ENCODE measurements around the gene STPG2.
A peak's percentile ranks its signal among the peaks of the same experiment; 100 is the strongest.

STPG2 gene

GRCh38 chr4:98098764-98099163, 44.5 kb downstream of the STPG2 start:
- no peak for DNase-seq (ENCODE audit: low read depth)
- no peak overlapping the region for H3K4me3 ChIP-seq (ENCODE audit: low read depth, low read length)
- TF ChIP-seq CTCF (IDR thresholded peaks at IDR 0.05; ENCODE audit: control insufficient read depth, extremely low read depth, insufficient read depth) = no peak

GRCh38 chr4:98094118-98094517, 49.2 kb downstream of the STPG2 start:
- no peak for TF ChIP-seq CTCF (IDR thresholded peaks at IDR 0.05; ENCODE audit: control insufficient read depth, extremely low read depth, insufficient read depth)
- DNase-seq (ENCODE audit: low read depth) = no peak
- no peak overlapping the region for H3K4me3 ChIP-seq (ENCODE audit: low read depth, low read length)

- DNase-seq (ENCODE audit: low read depth) = no peak
- TF ChIP-seq CTCF (IDR thresholded peaks at IDR 0.05; ENCODE audit: control insufficient read depth, extremely low read depth, insufficient read depth) = no peak
- no peak overlapping the region for H3K4me3 ChIP-seq (ENCODE audit: low read depth, low read length)
Measured at GRCh38 chr4:98093662-98094061, 49.6 kb downstream of the STPG2 start.

- no peak overlapping the region for H3K4me3 ChIP-seq (ENCODE audit: low read depth, low read length)
- TF ChIP-seq CTCF (IDR thresholded peaks at IDR 0.05; ENCODE audit: control insufficient read depth, extremely low read depth, insufficient read depth) = peak; percentile 47
- DNase-seq (ENCODE audit: low read depth) = peak; percentile 3
Measured at GRCh38 chr4:98092833-98093439, 50.3 kb downstream of the STPG2 start.

GRCh38 chr4:98081936-98082335, 61.3 kb downstream of the STPG2 start:
- H3K4me3 ChIP-seq (ENCODE audit: low read depth, low read length) = no peak overlapping the region
- TF ChIP-seq CTCF (IDR thresholded peaks at IDR 0.05; ENCODE audit: control insufficient read depth, extremely low read depth, insufficient read depth) = no peak
- no peak for DNase-seq (ENCODE audit: low read depth)

- DNase-seq (ENCODE audit: low read depth) = no peak
- TF ChIP-seq CTCF (IDR thresholded peaks at IDR 0.05; ENCODE audit: control insufficient read depth, extremely low read depth, insufficient read depth) = no peak
Measured at GRCh38 chr4:98068495-98068894, 74.8 kb downstream of the STPG2 start.

GRCh38 chr4:98055800-98056501, 87.3 kb downstream of the STPG2 start:
- TF ChIP-seq CTCF (IDR thresholded peaks at IDR 0.05; ENCODE audit: control insufficient read depth, extremely low read depth, insufficient read depth) = no peak
- DNase-seq (ENCODE audit: low read depth) = no peak

More at GRCh38 chr4:98068495-98068894, 74.8 kb downstream of the STPG2 start:
- no peak overlapping the region for H3K4me3 ChIP-seq (ENCODE audit: low read depth, low read length)

More at GRCh38 chr4:98055800-98056501, 87.3 kb downstream of the STPG2 start:
- H3K4me3 ChIP-seq (ENCODE audit: low read depth, low read length) = no peak overlapping the region

Measured in LNCaP clone FGC (cell line).